IPS DF 6.9 (cell line): Measurements from ENCODE around the gene CCR4.

Experiments used
- DNase-seq: peaks from one replicate; pipeline ENCODE4 v3.0.0-alpha.2; 2013; ENCODE audit warnings: low read depth, low spot score
- H3K27ac ChIP-seq: one replicate; pipeline ENCODE4 v1.5.1; 2013; ENCODE audit warnings: low read length, control low read depth
- H3K27me3 ChIP-seq: 2 replicates; pipeline ENCODE4 v1.6.1; 2013; ENCODE audit warnings: mild to moderate bottlenecking, low read length; ENCODE audit not compliant: control insufficient read depth, insufficient read depth
- H3K36me3 ChIP-seq: 2 replicates; pipeline ENCODE4 v1.6.1; 2013; ENCODE audit warnings: low read length; ENCODE audit not compliant: control insufficient read depth, insufficient read depth
- H3K4me1 ChIP-seq: 2 replicates; pipeline ENCODE4 v1.6.1; 2013; ENCODE audit warnings: low read length; ENCODE audit not compliant: control insufficient read depth, insufficient read depth
- H3K4me3 ChIP-seq: 2 replicates; pipeline ENCODE4 v1.5.1; 2013; ENCODE audit warnings: mild to moderate bottlenecking, low read length
- H3K9me3 ChIP-seq: 2 replicates; pipeline ENCODE4 v1.6.1; 2013; ENCODE audit warnings: low read length, inconsistent platforms; ENCODE audit not compliant: control insufficient read depth, insufficient read depth
- WGBS: extraction: QIAGEN DNeasy Blood & Tissue Kit; methylation state at CpG from one replicate; pipeline ENCODE4 v1.1.7; 2013; ENCODE audit warnings: mixed read lengths, missing lambda C conversion rate; ENCODE audit not compliant: insufficient read length, insufficient coverage; 5-methylcytosine and 5-hydroxymethylcytosine counted together

CCR4 gene

DNA sequence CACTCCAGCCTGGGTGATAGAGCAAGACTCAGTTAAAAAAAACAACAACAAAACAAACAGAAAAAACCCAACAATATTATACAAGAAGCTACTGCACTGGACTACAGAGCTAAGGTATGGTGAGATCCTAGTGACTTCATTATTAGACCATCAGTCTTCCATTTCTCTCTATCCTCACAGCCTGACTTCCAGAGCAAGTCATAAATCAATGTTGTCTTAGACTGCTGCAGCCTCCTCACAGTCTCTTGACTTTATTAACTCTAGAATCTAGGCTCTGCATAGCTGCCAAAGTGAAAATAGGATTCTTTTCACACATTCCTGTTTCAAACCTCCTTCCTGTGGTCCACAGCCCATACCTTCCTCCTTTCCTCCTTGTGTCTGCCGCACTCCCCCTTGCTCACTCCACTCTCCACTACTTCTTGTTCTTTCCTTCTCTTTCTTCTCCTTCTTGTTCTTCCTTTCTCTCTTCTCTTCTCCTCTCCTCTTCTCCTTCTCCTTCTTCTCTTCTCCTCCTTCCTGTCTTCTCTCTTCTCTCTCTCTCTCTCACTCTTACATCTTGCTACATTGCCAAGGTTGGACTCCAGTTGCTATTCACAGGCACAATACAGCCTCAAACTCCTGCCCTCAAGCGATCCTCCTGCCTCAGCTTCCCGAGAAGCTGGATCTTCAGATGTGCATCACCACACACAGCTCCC lies 49.4 kb downstream of the CCR4 start:
- Histone ChIP-seq H3K4me1 (peaks cover 2% of the 10 kb centered on the region; the same call in 1 of the 2 replicates), H3K4me3 (no peak overlapping the region), H3K9me3 (no peaks in the 10 kb centered on the region), H3K27ac (no peak overlapping the region), H3K36me3 (no peaks in the 10 kb centered on the region), H3K27me3 (no peaks in the 10 kb centered on the region)
- no peak for DNase-seq
- no CpG with 5 or more reads among the region's 3 CpGs for WGBS

DNA sequence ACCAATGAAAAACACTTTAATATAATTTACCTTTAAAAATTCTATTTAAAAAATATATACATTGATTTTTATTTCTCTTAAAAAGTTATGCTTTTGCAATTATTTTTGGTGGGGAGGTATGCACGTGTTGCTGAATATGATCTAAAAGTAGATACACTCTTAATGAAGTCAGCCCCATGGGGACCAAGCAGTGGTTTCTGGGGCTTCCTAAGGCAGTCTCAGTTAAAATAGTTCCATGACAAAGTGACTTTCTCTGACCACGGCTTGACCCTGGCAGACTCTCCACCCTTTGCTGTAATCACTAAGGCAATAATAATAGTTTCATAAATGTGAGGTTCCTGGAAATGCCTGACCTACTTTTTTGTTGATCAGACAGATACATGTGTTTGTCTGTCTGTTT lies 50.4 kb downstream of the CCR4 start:
- DNase-seq: no peak
- Histone ChIP-seq H3K4me3 (no peak overlapping the region), H3K27ac (no peak overlapping the region), H3K4me1 (peaks cover 2% of the 10 kb centered on the region; the same call in 1 of the 2 replicates), H3K36me3 (no peaks in the 10 kb centered on the region), H3K9me3 (no peaks in the 10 kb centered on the region), H3K27me3 (no peaks in the 10 kb centered on the region)
- WGBS: no CpG with 5 or more reads among the region's 2 CpGs

DNA sequence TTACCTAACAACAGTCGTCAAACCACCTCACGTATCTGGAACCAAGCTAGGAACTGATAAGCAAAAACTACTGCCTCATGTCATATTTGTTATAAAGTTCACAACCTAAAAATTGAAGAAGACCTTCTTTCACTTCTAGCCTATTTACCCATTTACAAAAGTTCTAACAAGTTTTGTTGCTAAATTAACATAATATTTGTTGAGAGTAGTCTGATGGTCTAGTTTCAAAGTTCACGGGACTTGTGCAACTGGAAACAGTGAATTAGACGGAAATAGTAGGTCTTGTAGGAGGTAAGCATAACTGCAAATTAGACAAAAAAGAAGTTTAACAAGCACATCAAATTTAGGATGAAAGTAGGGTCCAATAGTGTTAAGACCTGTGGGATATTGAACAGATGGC lies 51.9 kb downstream of the CCR4 start:
- no peaks in the 10 kb centered on the region for H3K9me3 ChIP-seq
- no peaks in the 10 kb centered on the region for H3K36me3 ChIP-seq
- H3K27me3 ChIP-seq: no peaks in the 10 kb centered on the region
- H3K4me1 ChIP-seq: peaks cover 2% of the 10 kb centered on the region; the same call in 1 of the 2 replicates
- DNase-seq: no peak
- no peak overlapping the region for H3K4me3 ChIP-seq
- 100% methylated on average over 1 of the region's 4 CpGs for WGBS
- H3K27ac ChIP-seq: no peak overlapping the region

DNA sequence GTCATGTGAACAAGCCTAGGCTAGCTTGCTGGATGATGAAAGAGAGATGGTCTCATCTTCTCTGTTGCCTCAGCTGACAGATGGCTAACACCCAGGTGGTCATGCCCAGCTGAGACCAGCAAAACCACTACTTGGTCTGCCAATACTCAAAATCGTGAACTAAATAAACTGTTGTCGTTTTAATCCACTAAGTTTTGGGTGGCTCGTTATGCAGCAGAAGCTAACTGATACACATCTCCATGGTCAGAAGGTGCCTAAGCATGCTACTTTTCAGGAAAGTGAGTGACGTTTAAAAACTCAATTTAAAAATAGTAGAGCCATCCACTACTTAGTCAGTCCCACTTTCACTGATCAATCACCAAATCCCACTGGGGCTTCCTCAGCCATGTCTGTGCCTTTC lies 52.8 kb downstream of the CCR4 start:
- DNase-seq: no peak
- Histone ChIP-seq H3K9me3 (no peaks in the 10 kb centered on the region), H3K4me3 (no peak overlapping the region), H3K36me3 (no peaks in the 10 kb centered on the region), H3K27me3 (no peaks in the 10 kb centered on the region), H3K4me1 (peaks cover 2% of the 10 kb centered on the region; the same call in 1 of the 2 replicates), H3K27ac (no peak overlapping the region)
- WGBS: no CpG with 5 or more reads among the region's 4 CpGs

DNA sequence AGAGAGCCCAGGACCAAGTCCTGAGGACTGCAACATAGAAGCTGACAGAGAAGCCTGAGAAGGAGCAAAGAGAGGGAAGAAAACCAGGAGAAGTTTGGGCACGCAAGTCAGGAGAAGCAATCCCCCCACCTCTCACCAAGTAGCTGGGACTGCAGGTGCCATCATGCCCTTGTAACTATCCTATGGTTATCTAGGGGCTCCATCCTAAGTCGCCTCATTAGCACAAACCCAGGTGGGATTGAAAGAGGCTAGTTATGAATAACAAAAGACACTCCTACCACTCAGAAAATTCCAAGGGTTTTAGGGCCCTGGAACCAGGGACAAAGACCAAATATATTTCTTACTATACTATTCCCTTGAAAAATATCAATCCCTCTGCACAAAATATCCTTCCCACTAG lies 53.5 kb downstream of the CCR4 start:
- no peak overlapping the region for H3K27ac ChIP-seq
- no peaks in the 10 kb centered on the region for H3K36me3 ChIP-seq
- peaks cover 2% of the 10 kb centered on the region; the same call in 1 of the 2 replicates for H3K4me1 ChIP-seq
- no peak overlapping the region for H3K4me3 ChIP-seq
- DNase-seq: peak; percentile 16
- no peaks in the 10 kb centered on the region for H3K9me3 ChIP-seq
- no CpG with 5 or more reads among the region's 2 CpGs for WGBS
- H3K27me3 ChIP-seq: no peaks in the 10 kb centered on the region
